Ascending aorta (tissue), 2 donors: Measurements from ENCODE around the gene CCNB1IP1. TPM values are rescaled to one million over a fixed set of nuclear protein-coding genes. Genes with fewer than 3 reads are reported as not detected.
A peak's percentile ranks its signal among the peaks of the same experiment; 100 is the strongest.
"Not testable (repeated sequence)": the region's sequence is repeated elsewhere in the genome, so short reads cannot be mapped to it uniquely, and the experiment has no call there.

Source experiments
- DNase-seq, 2 donors: peaks; one replicate each; pipeline ENCODE4 v3.0.0-alpha.2; 2019; ENCODE audit warnings: low spot score in 2 of 2
- H3K27ac ChIP-seq, 2 donors: fragments of 200-600 bp; sonication (generic); one replicate each; pipeline ENCODE4 v1.5.1; 2016 to 2017; ENCODE audit warnings: mild to moderate bottlenecking in 1 of 2
- H3K27me3 ChIP-seq: fragments of 200-600 bp; sonication (generic); one replicate; pipeline ENCODE4 v1.5.1; 2017
- H3K36me3 ChIP-seq, 2 donors: fragments of 200-600 bp; sonication (generic); one replicate each; pipeline ENCODE4 v1.5.1; 2016
- H3K4me1 ChIP-seq, 2 donors: fragments of 200-600 bp; sonication (generic); one replicate each; pipeline ENCODE4 v1.5.1; 2016 to 2017; ENCODE audit warnings: mild to moderate bottlenecking in 1 of 2
- H3K4me3 ChIP-seq, 2 donors: fragments of 200-600 bp; sonication (generic); one replicate each; pipeline ENCODE4 v1.5.1; 2016 to 2017; ENCODE audit warnings: mild to moderate bottlenecking in 1 of 2
- H3K9me3 ChIP-seq, 2 donors: fragments of 200-600 bp; sonication (generic); one replicate each; pipeline ENCODE4 v1.5.1; 2016
- intact Hi-C: fragments of 100-400 bp; cut with DNase I; formaldehyde crosslinking; loops from one replicate; pipeline ENCODE4 v1.15.1; 2023
- total RNA-seq: library from RNA; depleted of rRNA; stranded (reverse); fragments of >200 nt; gene quantifications from one replicate; pipeline ENCODE4 v1.1.0, GENCODE V29; 2016
- TF ChIP-seq, protein P1 (sequence below), 3 experiments: fragments of 200-600 bp in 2 of 3; fragments of 450-650 bp in 1 of 3; sonication (generic) in 2 of 3; IDR thresholded peaks; one replicate each; pipeline ENCODE4 v1.5.1; 2016 to 2019; ENCODE audit warnings: antibody characterized with exemption in 3 of 3, mild to moderate bottlenecking in 1 of 3, moderate library complexity in 1 of 3

The CCNB1IP1 gene
- total RNA-seq, 1 donor from 2014 or later = 12.6 TPM

- no peaks in the 10 kb centered on the region for H3K9me3 ChIP-seq
- no peak for DNase-seq
- TF ChIP-seq, protein P1, sequence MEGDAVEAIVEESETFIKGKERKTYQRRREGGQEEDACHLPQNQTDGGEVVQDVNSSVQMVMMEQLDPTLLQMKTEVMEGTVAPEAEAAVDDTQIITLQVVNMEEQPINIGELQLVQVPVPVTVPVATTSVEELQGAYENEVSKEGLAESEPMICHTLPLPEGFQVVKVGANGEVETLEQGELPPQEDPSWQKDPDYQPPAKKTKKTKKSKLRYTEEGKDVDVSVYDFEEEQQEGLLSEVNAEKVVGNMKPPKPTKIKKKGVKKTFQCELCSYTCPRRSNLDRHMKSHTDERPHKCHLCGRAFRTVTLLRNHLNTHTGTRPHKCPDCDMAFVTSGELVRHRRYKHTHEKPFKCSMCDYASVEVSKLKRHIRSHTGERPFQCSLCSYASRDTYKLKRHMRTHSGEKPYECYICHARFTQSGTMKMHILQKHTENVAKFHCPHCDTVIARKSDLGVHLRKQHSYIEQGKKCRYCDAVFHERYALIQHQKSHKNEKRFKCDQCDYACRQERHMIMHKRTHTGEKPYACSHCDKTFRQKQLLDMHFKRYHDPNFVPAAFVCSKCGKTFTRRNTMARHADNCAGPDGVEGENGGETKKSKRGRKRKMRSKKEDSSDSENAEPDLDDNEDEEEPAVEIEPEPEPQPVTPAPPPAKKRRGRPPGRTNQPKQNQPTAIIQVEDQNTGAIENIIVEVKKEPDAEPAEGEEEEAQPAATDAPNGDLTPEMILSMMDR (IDR thresholded peaks at IDR 0.05) = no peak
- H3K4me3 ChIP-seq = peak overlapping the region; percentile 60 to 77
- intact Hi-C loops = loop anchor here (1.0 to 5.0 kb wide), 8 partner anchors 11 to 1133 kb away; partner anchors contain the start of genes CCNB1IP1, HNRNPC, PNP and RAB2B
- H3K27ac ChIP-seq = peak overlapping the region; percentile 87 to 89
- no peaks in the 10 kb centered on the region for H3K27me3 ChIP-seq
- H3K36me3 ChIP-seq = peaks cover 6 to 30% of the 10 kb centered on the region in 2 donors
- H3K4me1 ChIP-seq = peaks cover 4 to 9% of the 10 kb centered on the region in 2 donors
Observed at GRCh38 chr14:20343862-20344220, 10.8 kb upstream of the CCNB1IP1 start.

DNA sequence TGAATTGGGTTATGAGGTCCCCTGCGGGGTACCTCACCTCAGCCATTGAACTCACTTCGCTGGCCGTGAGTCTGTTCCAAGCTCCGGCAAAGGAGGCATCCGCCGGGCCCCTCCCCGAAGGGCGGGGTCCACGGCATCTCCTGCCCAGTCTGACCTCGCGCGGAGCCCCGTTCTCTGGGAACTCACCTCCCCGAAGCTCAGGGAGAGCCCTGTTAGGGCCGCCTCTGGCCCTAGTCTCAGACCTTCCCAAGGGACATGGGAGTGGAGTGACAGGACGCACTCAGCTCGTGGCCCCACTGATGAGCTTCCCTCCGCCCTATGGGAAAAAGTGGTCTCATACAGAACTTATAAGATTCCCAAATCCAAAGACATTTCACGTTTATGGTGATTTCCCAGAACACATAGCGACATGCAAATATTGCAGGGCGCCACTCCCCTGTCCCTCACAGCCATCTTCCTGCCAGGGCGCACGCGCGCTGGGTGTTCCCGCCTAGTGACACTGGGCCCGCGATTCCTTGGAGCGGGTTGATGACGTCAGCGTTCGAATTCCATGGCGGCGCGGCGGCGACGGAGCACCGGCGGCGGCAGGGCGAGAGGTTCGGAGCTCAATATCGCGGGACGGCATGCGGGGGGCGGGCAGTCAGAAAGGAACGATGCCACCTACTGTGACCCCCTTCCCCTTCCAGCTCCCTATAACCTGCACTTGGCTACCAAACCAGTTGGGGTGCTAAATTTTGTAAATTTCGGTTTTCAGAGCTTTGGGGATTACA is 10.2 kb upstream of the CCNB1IP1 start, which contains the start of gene PARP2:
TSS of gene PARP2 (plus strand) at position 544 of the 770 bp plus-strand sequence. CDS start at position 551, 7 bp downstream.
- TF ChIP-seq, protein P1 (IDR thresholded peaks at IDR 0.05) = no peak
- Histone ChIP-seq H3K4me3 (peak within 1 kb of the TSS; percentile 60 to 77), H3K4me1 (peaks cover 4 to 9% of the 10 kb centered on the region in 2 donors), H3K27me3 (no peaks in the 10 kb centered on the region), H3K36me3 (peaks cover 6 to 25% of the 10 kb centered on the region in 2 donors), H3K27ac (peak within 1 kb of the TSS; percentile 87 to 89), H3K9me3 (no peaks in the 10 kb centered on the region)
- intact Hi-C loops = loop anchor here (1.0 to 5.0 kb wide), 8 partner anchors 10 to 1134 kb away; partner anchors contain the start of genes CCNB1IP1, HNRNPC, PNP and RAB2B
- DNase-seq = peak; percentile 90 to 99

DNA sequence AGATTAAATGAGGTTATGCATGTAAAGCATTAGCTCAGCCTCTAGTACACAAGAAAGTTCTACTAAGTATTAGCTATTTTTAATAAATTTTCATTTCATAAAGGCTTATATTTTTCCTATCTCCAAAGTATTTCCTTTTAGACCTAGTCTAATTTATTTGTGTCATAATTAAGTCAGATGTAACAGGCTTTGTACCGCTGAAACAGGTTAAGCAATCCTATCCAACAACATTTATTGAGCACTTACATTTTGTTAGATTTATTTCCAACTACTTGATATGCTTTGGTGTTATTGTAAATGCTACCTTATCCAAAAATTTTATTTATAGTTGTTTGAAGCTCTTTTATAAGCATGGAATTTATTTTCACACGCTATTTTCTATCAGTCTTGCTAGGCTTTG is 8.6 kb upstream of the CCNB1IP1 start:
- DNase-seq = no peak
- peak overlapping the region; percentile 87 to 89 for H3K27ac ChIP-seq
- no peaks in the 10 kb centered on the region for H3K27me3 ChIP-seq
- TF ChIP-seq, protein P1 (IDR thresholded peaks at IDR 0.05) = no peak
- H3K4me1 ChIP-seq = peaks cover 4 to 9% of the 10 kb centered on the region in 2 donors
- intact Hi-C loops = loop anchor here (2.0 to 5.0 kb wide), 4 partner anchors 15 to 1135 kb away; partner anchors contain the start of genes RAB2B, TOX4 and ZNF219
- no peaks in the 10 kb centered on the region for H3K9me3 ChIP-seq
- peaks cover 0 to 13% of the 10 kb centered on the region in 2 donors for H3K36me3 ChIP-seq
- peak overlapping the region; percentile 60 to 77 for H3K4me3 ChIP-seq

- intact Hi-C loops = loop anchor here (5.0 kb wide), 1 partner anchor 756 kb away; the partner anchor contains the start of gene ZNF219
- not testable (repeated sequence) for H3K4me3 ChIP-seq, DNase-seq, H3K27ac ChIP-seq, H3K4me1 ChIP-seq, H3K36me3 ChIP-seq, H3K9me3 ChIP-seq, H3K27me3 ChIP-seq
Observed at GRCh38 chr14:20341032-20341431, 8.0 kb upstream of the CCNB1IP1 start.

- Histone ChIP-seq H3K36me3 (peaks cover 0 to 6% of the 10 kb centered on the region in 2 donors), H3K9me3 (no peaks in the 10 kb centered on the region), H3K4me3 (no peak overlapping the region), H3K27ac (peak overlapping the region; percentile 87 to 94), H3K27me3 (no peaks in the 10 kb centered on the region), H3K4me1 (peaks cover 0 to 11% of the 10 kb centered on the region in 2 donors)
- intact Hi-C loops = loop anchor here (5.0 kb wide), 1 partner anchor 653 kb away; the partner anchor contains the start of gene METTL17
- TF ChIP-seq, protein P1 (IDR thresholded peaks at IDR 0.05) = no peak
- DNase-seq = no peak
Observed at GRCh38 chr14:20334017-20334416, 938 bp upstream of the CCNB1IP1 start.

- H3K9me3 ChIP-seq = no peaks in the 10 kb centered on the region
- no peaks in the 10 kb centered on the region for H3K27me3 ChIP-seq
- TF ChIP-seq, protein P1 (IDR thresholded peaks at IDR 0.05) = no peak
- peaks cover 0 to 11% of the 10 kb centered on the region in 2 donors for H3K4me1 ChIP-seq
- peak overlapping the region; percentile 69 to 81 for H3K4me3 ChIP-seq
- H3K36me3 ChIP-seq = peaks cover 0 to 12% of the 10 kb centered on the region in 2 donors
- intact Hi-C loops = loop anchor here (1.0 to 5.0 kb wide), 2 partner anchors 10 to 654 kb away; partner anchors contain the start of genes METTL17 and PARP2
- no peak for DNase-seq
- peak overlapping the region; percentile 87 to 94 for H3K27ac ChIP-seq
Observed at GRCh38 chr14:20333494-20333841, 389 bp upstream of the CCNB1IP1 start.
